GF-D8 (cell line): ENCODE measurements around the gene FCSK.
"Not testable (repeated sequence)": the region's sequence is repeated elsewhere in the genome, so short reads cannot be mapped to it uniquely, and the experiment has no call there.

Experiments
- DNase-seq: peaks from one replicate; lab custom pipeline; 2025; lab: John Stamatoyannopoulos, UW

Gene FCSK

GRCh38 chr16:70524399-70524825, 70.0 kb downstream of the FCSK start:
- not testable (repeated sequence) for DNase-seq

DNA sequence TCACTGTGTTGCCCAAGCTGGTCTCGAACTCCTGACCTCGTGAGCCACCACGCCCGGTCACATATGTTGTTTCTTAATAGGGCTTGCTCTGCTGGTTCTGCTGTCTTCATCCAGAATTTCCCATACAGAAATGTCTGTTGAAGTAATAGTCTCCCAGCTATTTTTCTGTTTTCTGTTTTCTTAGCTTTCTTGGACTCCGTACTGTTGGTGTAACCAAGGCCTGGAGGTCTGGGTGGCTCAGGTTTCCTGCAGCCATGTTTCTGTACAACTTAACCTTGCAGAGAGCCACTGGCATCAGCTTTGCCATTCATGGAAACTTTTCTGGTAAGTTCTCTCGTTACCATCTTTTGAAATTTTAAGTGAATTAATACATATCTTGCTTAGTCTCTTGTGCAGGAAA, 72.0 kb downstream of the FCSK start:
- DNase-seq: no peak

DNA sequence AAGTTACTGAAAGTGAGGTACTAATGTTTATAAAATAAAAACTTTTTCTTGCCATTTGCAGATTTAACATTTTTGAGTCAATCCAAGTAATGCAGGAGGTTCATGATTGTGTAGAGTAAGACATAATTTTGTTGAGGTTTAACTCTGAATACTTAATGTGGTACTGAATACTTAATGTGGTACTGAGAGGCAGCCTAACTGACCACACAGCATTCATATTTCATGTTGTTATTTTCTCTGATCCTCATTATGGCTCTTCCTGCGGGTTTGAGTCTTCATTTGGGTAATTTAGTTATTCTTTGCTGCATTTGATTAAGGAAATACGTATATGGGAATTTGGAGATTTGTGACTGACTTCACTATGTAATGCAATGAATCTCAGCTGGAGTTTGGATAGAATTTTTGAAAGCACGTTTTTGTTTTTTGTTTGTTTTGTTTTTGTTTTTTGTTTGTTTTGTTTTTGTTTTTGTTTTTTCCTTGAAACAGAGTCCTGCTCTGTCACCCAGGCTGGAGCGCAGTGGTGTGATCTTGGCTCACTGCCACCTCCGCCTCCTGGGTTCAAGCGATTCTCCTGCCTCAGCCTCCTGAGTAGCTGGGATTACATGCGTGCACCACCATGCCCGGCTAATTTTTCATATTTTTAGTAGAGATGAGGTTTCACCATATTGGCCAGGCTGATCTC, 73.1 kb downstream of the FCSK start:
- DNase-seq: no peak

GRCh38 chr16:70529051-70529777, 74.8 kb downstream of the FCSK start:
- DNase-seq: no peak
